GM19372 (cell line): ENCODE data around the gene KRTAP19-4.
"Not testable (repeated sequence)": the region's sequence is repeated elsewhere in the genome, so short reads cannot be mapped to it uniquely, and the experiment has no call there.

Source experiments
- ATAC-seq: cut with Tn5 transposase; IDR thresholded peaks from one replicate; pipeline ENCODE4 v1.9.1; 2021; ENCODE audit warnings: mild to moderate bottlenecking, low read depth, moderate library complexity; ENCODE audit not compliant: unreplicated experiment

KRTAP19-4 gene

DNA sequence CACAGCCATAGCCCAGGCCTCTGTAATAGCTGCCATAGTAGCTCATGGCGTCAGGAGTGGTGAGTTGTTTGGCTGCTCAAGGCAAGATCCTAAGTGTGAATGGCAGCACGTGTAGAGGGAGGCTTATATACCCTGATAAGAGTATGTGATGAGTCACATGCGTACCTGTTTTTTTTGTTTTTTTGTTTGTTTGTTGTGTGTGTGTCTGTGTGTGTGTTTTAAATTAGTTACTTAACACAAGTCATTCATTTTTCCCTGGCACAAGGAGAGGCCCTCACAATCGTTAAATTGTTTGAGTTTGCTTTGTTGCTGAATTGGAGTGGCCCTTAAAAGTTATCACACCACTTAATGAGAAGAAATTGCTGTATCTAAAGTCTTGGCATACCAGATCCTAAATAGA, at the start of gene KRTAP19-4:
TSS of gene KRTAP19-4 (minus strand) at position 101 of the 400 bp plus-strand sequence. CDS start at position 46, 55 bp downstream.
- no peak for ATAC-seq

- no peak for ATAC-seq
These were observed 44.8 kb upstream of the KRTAP19-4 start, which contains the start of gene KRTAP19-6 for GRCh38 chr21:30541764-30542163. Gene KRTAP19-6 (minus strand): TSS chr21:30541864. CDS start chr21:30541833, 31 bp downstream.

- no peak for ATAC-seq
These were observed 21.9 kb upstream of the KRTAP19-4 start for GRCh38 chr21:30518876-30519275.

- ATAC-seq, result no peak
These were observed 18.7 kb upstream of the KRTAP19-4 start for GRCh38 chr21:30515681-30516080.

GRCh38 chr21:30505621-30506205, 8.7 kb upstream of the KRTAP19-4 start:
- not testable (repeated sequence) for ATAC-seq

- ATAC-seq, result no peak
These were observed 5.1 kb upstream of the KRTAP19-4 start, which contains the start of gene KRTAP19-5 for GRCh38 chr21:30502041-30502440. Gene KRTAP19-5 (minus strand): TSS chr21:30502141. CDS start chr21:30502090, 51 bp downstream.

GRCh38 chr21:30491963-30492428, 5.0 kb downstream of the KRTAP19-4 start, which contains the start of gene KRTAP19-3:
Gene KRTAP19-3 (minus strand): TSS chr21:30492013. CDS start chr21:30491957, 56 bp downstream.
- no peak for ATAC-seq

DNA sequence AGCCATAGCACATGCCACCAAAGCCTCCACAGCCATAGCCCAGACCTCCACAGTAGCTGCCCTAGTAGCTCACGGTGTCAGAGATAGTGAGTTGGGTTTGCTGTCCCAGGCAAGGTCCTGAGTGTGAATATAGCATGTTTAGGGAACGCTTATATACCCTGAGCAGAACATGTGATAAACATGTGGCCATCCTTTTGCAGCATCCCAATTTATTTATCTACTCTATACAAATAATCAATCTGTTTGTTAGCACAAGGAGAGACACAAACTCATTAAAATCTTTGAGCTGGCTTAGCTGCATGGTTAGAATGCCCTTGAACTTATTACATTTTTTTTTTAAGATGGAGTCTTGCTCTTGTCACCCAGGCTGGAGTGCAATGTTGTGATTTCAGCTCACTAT, 9.6 kb downstream of the KRTAP19-4 start, which contains the start of gene KRTAP19-2:
TSS of gene KRTAP19-2 (minus strand) at position 101 of the 400 bp plus-strand sequence. CDS start at position 13, 88 bp downstream.
- no peak for ATAC-seq

- ATAC-seq, result no peak
These were observed 10.8 kb downstream of the KRTAP19-4 start for GRCh38 chr21:30486180-30486579.

DNA sequence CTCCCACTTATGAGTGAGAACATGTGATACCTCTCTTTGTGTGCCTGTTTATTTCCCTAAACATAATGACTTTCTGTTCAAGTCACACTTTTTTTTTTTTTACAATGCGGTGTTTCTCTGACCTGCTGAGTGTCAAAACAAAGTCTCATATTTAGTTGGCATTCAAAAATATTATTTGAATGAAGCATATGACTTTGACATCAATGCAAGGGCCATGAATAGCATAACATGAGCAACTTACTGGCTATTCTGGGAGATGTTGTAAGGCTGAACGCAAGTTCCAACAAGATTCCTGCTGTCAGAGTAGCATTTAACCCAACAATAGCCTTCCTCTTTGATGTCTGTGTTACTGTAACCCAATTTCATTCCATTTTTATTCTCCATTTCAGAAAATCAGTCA, 14.8 kb downstream of the KRTAP19-4 start:
- no peak for ATAC-seq

GRCh38 chr21:30480145-30480544, 16.8 kb downstream of the KRTAP19-4 start, which contains the start of gene KRTAP19-1:
Gene KRTAP19-1 (minus strand): TSS chr21:30480367. CDS start chr21:30480317, 50 bp downstream.
- no peak for ATAC-seq

GRCh38 chr21:30479259-30479658, 17.7 kb downstream of the KRTAP19-4 start:
- ATAC-seq, result no peak

GRCh38 chr21:30478004-30478403, 19.0 kb downstream of the KRTAP19-4 start:
- ATAC-seq, result no peak

GRCh38 chr21:30468900-30469714, 27.9 kb downstream of the KRTAP19-4 start:
- no peak for ATAC-seq

GRCh38 chr21:30463713-30464112, 33.3 kb downstream of the KRTAP19-4 start:
- ATAC-seq, result no peak

DNA sequence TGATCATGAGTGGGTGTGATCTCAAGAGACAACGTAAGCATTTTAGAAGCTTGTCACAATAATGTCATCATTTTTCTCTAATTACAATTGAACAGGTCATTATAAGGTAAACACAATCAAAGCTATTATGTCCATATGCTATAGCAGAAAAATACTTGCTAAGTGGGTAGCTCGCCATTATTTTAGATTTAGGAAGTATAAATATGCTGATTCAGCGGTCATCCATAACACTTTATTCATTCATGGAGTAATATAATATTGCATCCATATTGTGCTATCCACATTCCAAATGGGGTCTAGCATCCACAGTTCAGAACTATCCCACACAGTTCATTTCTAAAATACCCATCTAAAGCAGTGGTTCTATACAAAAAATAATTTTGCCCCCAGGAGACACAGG, 48.5 kb downstream of the KRTAP19-4 start:
- ATAC-seq, result no peak

DNA sequence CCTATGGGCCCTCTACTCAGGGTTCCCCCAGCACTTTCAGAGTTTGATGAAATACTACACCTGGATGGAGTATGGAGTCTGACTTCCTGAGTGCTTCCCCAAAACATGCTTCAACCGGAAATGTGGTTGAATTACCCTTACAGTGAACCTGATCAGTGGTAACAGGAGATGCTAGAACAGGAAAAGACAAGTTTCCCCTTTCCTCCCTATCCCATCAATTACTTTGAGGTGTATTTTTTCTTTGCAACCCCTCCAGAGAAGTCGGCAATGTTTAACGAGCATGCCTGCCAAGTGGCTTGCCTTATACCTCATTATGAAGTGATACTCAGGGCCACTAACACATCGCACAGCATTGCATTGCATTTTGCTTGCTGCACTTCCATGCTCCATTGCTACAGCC, 49.9 kb downstream of the KRTAP19-4 start:
- no peak for ATAC-seq
